Midbrain (tissue), 1 donor: Measurements from ENCODE around the gene PIP5K1A.
"Not testable (repeated sequence)": the region's sequence is repeated elsewhere in the genome, so short reads cannot be mapped to it uniquely, and the experiment has no call there.

Source experiments
- DNase-seq: peaks from one replicate; lab custom pipeline; 2025; lab: John Stamatoyannopoulos, UW

PIP5K1A gene

GRCh38 chr1:151192047-151192446 lies 6.3 kb upstream of the PIP5K1A start:
- no peak for DNase-seq

GRCh38 chr1:151193304-151193703 lies 5.0 kb upstream of the PIP5K1A start:
- no peak for DNase-seq

GRCh38 chr1:151193856-151194255 lies 4.5 kb upstream of the PIP5K1A start:
- DNase-seq, result no peak

GRCh38 chr1:151194894-151195594 lies 3.3 kb upstream of the PIP5K1A start:
- DNase-seq, result not testable (repeated sequence)

- DNase-seq, result peak; percentile 82
These were observed 2.0 kb upstream of the PIP5K1A start for GRCh38 chr1:151196292-151196800.

GRCh38 chr1:151197863-151198253 lies 494 bp upstream of the PIP5K1A start:
- DNase-seq, result no peak

GRCh38 chr1:151199873-151200581 lies 1.7 kb downstream of the PIP5K1A start:
- DNase-seq, result no peak

GRCh38 chr1:151205381-151205965 lies 7.1 kb downstream of the PIP5K1A start:
- not testable (repeated sequence) for DNase-seq

- DNase-seq, result no peak
These were observed 12.5 kb downstream of the PIP5K1A start for GRCh38 chr1:151210830-151211229.

- no peak for DNase-seq
These were observed 13.8 kb downstream of the PIP5K1A start for GRCh38 chr1:151211972-151212705.

GRCh38 chr1:151213560-151213959 lies 15.2 kb downstream of the PIP5K1A start:
- DNase-seq, result no peak

GRCh38 chr1:151221616-151222015 lies 23.3 kb downstream of the PIP5K1A start:
- DNase-seq, result no peak

- DNase-seq, result no peak
These were observed 23.8 kb downstream of the PIP5K1A start for GRCh38 chr1:151222130-151222529.

GRCh38 chr1:151235235-151235634 lies 36.9 kb downstream of the PIP5K1A start:
- no peak for DNase-seq

GRCh38 chr1:151237678-151238466 lies 39.5 kb downstream of the PIP5K1A start:
- DNase-seq, result no peak

GRCh38 chr1:151238467-151238739 lies 40.1 kb downstream of the PIP5K1A start:
- no peak for DNase-seq

- DNase-seq, result no peak
These were observed 44.1 kb downstream of the PIP5K1A start for GRCh38 chr1:151242442-151242841.

- DNase-seq, result no peak
These were observed 45.4 kb downstream of the PIP5K1A start for GRCh38 chr1:151243683-151244216.

GRCh38 chr1:151246786-151247185 lies 48.4 kb downstream of the PIP5K1A start:
- DNase-seq, result no peak

- peak; percentile 56 for DNase-seq
These were observed 53.5 kb downstream of the PIP5K1A start for GRCh38 chr1:151251656-151252470.
